ENCODE results near the gene PVRIG. TPM values are rescaled to one million over a fixed set of nuclear protein-coding genes. Genes with fewer than 3 reads are reported as not detected.

Gene PVRIG
- total and polyA plus RNA-seq, 2 of the 4 experiments (the other 2 are of a cell fraction) = not detected

- dilution Hi-C loops (cut with HindIII; ENCODE audit: low sequenced_read_pairs, unreplicated experiment) (no loop called here), in situ Hi-C loops (cut with MboI; ENCODE audit: low sequenced_read_pairs) (no loop called here), intact Hi-C loops (cut with micrococcal nuclease) (no loop called here)
- no peak overlapping the region for H2AK9ac ChIP-seq (replicated peaks; ENCODE audit: low read depth, low read length, poor library complexity)
- POLR2A ChIA-PET (ENCODE audit: unreplicated experiment) = no interaction called here
- H3K4me1 ChIP-seq (ENCODE audit: control insufficient read depth, insufficient read depth, low read length) = peaks cover 5% of the 10 kb centered on the region
- no peak overlapping the region for H3K18ac ChIP-seq (ENCODE audit: low read depth, low read length)
- no peak overlapping the region for H2BK20ac ChIP-seq (ENCODE audit: low read depth, low read length)
- H4K20me1 ChIP-seq (ENCODE audit: insufficient read depth, low read length) = no peaks in the 10 kb centered on the region
- H2BK5ac ChIP-seq (ENCODE audit: low read depth, low read length, poor library complexity, severe bottlenecking) = no peak overlapping the region
- H2BK15ac ChIP-seq (ENCODE audit: low read depth, low read length) = no peak overlapping the region
- H3K56ac ChIP-seq (ENCODE audit: extremely low read depth, insufficient read depth, low read length) = no peak overlapping the region
- no peak overlapping the region for H4K5ac ChIP-seq (ENCODE audit: low read depth, low read length)
- no peaks in the 10 kb centered on the region for H3K27me3 ChIP-seq (ENCODE audit: control insufficient read depth, insufficient read depth, low read length)
- H3K4ac ChIP-seq (ENCODE audit: low read depth, low read length) = no peak overlapping the region
- no peak overlapping the region for H3K14ac ChIP-seq (replicated peaks; ENCODE audit: low read depth, low read length)
- no peak overlapping the region for H3K4me2 ChIP-seq (ENCODE audit: low read depth, low read length)
- no peak overlapping the region for H3K4me3 ChIP-seq (ENCODE audit: insufficient read depth, low read depth, low read length)
- H3K9ac ChIP-seq (ENCODE audit: low read depth, low read length) = no peak overlapping the region
- no peak overlapping the region for H2AFZ ChIP-seq (replicated peaks; ENCODE audit: low read length, poor library complexity)
- CTCF ChIA-PET = no interaction called here
- no peaks in the 10 kb centered on the region for H3K9me1 ChIP-seq (ENCODE audit: insufficient read depth, low read length)
- no peak overlapping the region for H4K91ac ChIP-seq (ENCODE audit: insufficient read depth, low read depth, low read length)
- H3K27ac ChIP-seq (ENCODE audit: insufficient read depth, low read length) = no peak overlapping the region
- H2BK120ac ChIP-seq (ENCODE audit: low read depth, low read length) = no peak overlapping the region
- H3K79me1 ChIP-seq (ENCODE audit: low read depth in 1 of 2, low read length in 2 of 2) = peaks cover 16 to 22% of the 10 kb centered on the region in 2 experiments
- no peak overlapping the region for H4K8ac ChIP-seq (ENCODE audit: low read depth in 2 of 2, low read length in 2 of 2)
- H3K36me3 ChIP-seq (ENCODE audit: control insufficient read depth, insufficient read depth, low read length) = peaks cover 13% of the 10 kb centered on the region
- no peaks in the 10 kb centered on the region for H3K9me3 ChIP-seq (ENCODE audit: control insufficient read depth, insufficient read depth, low read length)
- 89% methylated on average over 4 of the region's 11 CpGs; no CpG with 5 or more reads in 1 of the 2 experiments for WGBS, 2 experiments (ENCODE audit: extremely low coverage in 2 of 2, insufficient read length in 1 of 2)
- H2AK5ac ChIP-seq (ENCODE audit: low read depth, low read length) = no peak overlapping the region
- DNase-seq = no peak
- no peak for ATAC-seq (ENCODE audit: low read depth)
- BruUV-seq (replicated peaks) = no TSS peak
- TF ChIP-seq MAFK (IDR thresholded peaks at IDR 0.05; ENCODE audit: low read depth, low read length) (no peak), BHLHE40 (IDR thresholded peaks at IDR 0.05; ENCODE audit: low read depth, low read length) (no peak), USF2 (IDR thresholded peaks at IDR 0.05; ENCODE audit: low read depth, low read length) (no peak), POLR2A (IDR thresholded peaks at IDR 0.05; ENCODE audit: low read depth, low read length) (no peak), RAD21 (IDR thresholded peaks at IDR 0.05; ENCODE audit: low read length) (no peak), RCOR1 (IDR thresholded peaks at IDR 0.05; ENCODE audit: insufficient replicate concordance, low read length) (no peak), MAZ (IDR thresholded peaks at IDR 0.05; ENCODE audit: borderline replicate concordance, low read depth, low read length) (no peak), CTCF (conservative IDR thresholded peaks at IDR 0.05; ENCODE audit: low read depth, low read length) (no peak), CHD1 (IDR thresholded peaks at IDR 0.05; ENCODE audit: low read depth, low read length) (no peak), ELK1 (IDR thresholded peaks at IDR 0.05; ENCODE audit: borderline replicate concordance, low read depth, low read length) (no peak), SMC3 (IDR thresholded peaks at IDR 0.05; ENCODE audit: low read depth, low read length) (no peak)
- H3K23ac ChIP-seq (ENCODE audit: low read depth, low read length) = no peak overlapping the region
Observed at GRCh38 chr7:100173806-100174495, 45.8 kb upstream of the PVRIG start.

Measured in IMR-90 (cell line).